ENCODE results near the gene PLPP3.

The PLPP3 gene

DNA sequence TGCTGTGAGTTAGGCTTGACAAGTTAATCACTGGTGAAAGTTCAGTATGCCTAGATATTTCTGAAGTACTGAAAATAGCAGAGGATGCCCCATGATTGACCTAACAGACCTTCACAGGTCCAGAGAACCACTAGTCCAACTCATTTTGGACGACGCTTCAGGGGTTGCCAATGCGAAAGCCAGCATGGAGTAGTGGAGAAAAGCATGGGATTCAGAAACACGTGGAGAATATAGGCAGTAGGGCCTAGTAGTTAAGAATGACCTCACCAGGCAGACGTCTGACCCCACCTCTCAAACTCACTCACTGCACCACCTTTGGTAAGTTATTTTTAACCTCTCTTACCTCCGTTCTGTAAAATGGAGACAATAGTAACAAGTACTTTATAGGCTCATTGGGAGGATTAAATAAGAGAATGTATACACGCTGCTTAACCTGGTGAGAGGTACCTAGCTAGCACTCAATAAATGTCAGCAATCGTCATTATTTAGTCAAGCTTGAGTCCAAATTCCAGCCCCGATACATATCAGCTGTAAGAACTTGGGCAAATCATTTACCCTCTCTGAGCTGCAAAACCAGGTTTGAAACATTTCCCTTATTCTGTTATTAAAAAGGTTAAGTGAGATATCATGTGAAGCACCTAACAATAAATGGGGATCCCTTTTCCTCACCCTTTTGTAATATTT, 13.2 kb downstream of the PLPP3 start:
- Mint-ChIP-seq H3K27ac (no peak overlapping the region), H3K36me3 (ENCODE audit: low read depth) (no peaks in the 10 kb centered on the region), H3K4me3 (no peak overlapping the region), H3K4me1 (no peaks in the 10 kb centered on the region), H3K27me3 (peaks cover 5% of the 10 kb centered on the region), H3K9me3 (no peaks in the 10 kb centered on the region)
- ATAC-seq (no peak), DNase-seq (no peak)

DNA sequence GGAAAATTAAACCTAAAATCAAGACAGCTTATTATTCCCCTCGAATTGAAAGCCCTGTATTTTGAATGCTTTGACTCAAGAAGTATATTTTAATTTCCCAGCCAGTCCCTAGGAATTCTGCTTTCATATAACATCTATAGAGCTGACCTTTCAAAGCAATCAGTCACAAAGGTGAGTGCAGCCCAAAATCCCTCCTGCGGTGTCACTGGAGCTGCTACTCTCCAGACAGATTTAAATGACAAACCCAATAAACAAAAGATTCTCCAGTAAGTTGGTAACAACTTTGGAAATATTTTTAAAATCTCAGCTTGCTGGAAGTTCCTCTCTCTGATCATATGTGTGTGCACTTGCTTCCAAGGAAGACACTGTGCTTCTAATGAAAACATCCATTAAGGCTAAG, 14.7 kb downstream of the PLPP3 start:
- DNase-seq, result no peak
- Mint-ChIP-seq H3K27me3 (peaks cover 4% of the 10 kb centered on the region), H3K36me3 (ENCODE audit: low read depth) (no peaks in the 10 kb centered on the region), H3K4me1 (no peaks in the 10 kb centered on the region), H3K4me3 (no peak overlapping the region), H3K27ac (no peak overlapping the region), H3K9me3 (no peaks in the 10 kb centered on the region)
- no peak for ATAC-seq

DNA sequence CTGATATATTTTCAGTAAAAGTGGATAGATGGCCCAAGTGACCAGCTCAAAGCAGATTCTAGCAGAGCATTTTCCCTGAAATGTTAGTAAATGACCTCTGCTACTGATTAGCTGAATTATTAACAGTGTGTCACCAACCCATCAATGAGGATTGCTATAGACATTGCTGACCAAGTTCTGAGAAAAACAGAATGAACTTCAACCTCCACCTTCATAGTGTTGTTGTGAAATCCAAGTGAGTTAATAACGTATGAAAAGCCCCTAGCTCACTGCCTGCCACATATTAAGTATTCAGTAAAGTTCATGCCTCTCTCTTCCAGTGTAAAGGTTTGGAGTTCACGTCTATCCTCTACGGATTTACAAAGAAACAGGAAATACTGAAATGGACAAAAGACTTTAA, 15.8 kb downstream of the PLPP3 start:
- Mint-ChIP-seq H3K36me3 (ENCODE audit: low read depth) (no peaks in the 10 kb centered on the region), H3K4me3 (no peak overlapping the region), H3K27ac (no peak overlapping the region), H3K4me1 (no peaks in the 10 kb centered on the region), H3K9me3 (no peaks in the 10 kb centered on the region), H3K27me3 (no peaks in the 10 kb centered on the region)
- DNase-seq (no peak), ATAC-seq (no peak)

DNA sequence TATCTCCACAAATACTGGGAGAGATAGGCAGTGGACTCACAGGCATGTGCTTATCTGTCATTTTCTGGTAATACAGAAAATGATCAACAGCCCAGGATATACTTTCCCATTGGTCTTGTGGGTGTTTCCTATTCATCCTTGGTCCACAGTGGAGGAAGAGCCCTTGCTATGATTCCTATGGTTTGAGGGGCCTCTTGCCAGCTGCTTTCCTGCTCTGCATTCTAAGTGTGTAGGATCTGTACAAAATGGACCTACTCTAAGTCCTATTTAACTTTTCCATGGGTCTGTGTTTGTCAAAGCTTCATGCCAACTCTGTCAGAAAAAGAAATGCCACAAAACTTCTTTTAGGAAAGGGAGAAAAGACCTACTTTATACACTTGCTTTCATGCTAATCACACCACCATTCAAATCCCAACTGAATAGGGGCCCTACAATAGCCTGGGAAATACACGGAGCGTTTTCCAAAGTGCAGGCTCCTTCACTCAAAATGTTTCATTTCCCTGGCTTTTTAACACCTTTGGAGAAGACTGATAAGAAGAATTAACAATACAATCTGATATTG, 16.4 kb downstream of the PLPP3 start:
- H3K36me3 Mint-ChIP-seq (ENCODE audit: low read depth), result no peaks in the 10 kb centered on the region
- H3K27me3 Mint-ChIP-seq, result no peaks in the 10 kb centered on the region
- H3K27ac Mint-ChIP-seq, result no peak overlapping the region
- no peaks in the 10 kb centered on the region for H3K9me3 Mint-ChIP-seq
- no peak overlapping the region for H3K4me3 Mint-ChIP-seq
- ATAC-seq (no peak), DNase-seq (no peak)
- H3K4me1 Mint-ChIP-seq, result no peaks in the 10 kb centered on the region

GRCh38 chr1:56561227-56562019, 17.9 kb downstream of the PLPP3 start:
- no peaks in the 10 kb centered on the region for H3K36me3 Mint-ChIP-seq (ENCODE audit: low read depth)
- no peaks in the 10 kb centered on the region for H3K9me3 Mint-ChIP-seq
- H3K27ac Mint-ChIP-seq, result no peak overlapping the region
- ATAC-seq (no peak), DNase-seq (no peak)
- H3K27me3 Mint-ChIP-seq, result no peaks in the 10 kb centered on the region
- no peaks in the 10 kb centered on the region for H3K4me1 Mint-ChIP-seq
- no peak overlapping the region for H3K4me3 Mint-ChIP-seq

DNA sequence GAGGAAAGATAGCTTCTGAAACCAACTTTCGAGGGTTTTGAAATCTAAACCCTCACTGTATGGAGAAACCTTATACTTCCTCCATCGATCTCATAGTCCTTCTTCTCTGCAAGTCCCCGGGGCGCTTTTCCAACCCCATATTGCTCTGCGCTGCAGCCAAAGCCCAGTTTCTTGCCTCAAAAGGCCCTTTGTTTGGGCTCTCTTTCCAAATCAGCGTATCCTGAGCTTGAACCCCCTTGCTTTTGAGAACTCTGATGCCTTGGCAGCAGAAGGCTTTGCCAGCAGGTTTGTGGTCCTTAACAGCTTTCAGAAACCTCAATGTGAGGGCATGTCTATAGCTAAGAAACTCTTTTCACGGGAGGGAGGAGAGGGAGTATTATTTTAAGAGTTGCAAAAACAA, 21.6 kb downstream of the PLPP3 start:
- Mint-ChIP-seq H3K9me3 (no peaks in the 10 kb centered on the region), H3K4me3 (no peak overlapping the region), H3K36me3 (ENCODE audit: low read depth) (no peaks in the 10 kb centered on the region), H3K27me3 (no peaks in the 10 kb centered on the region), H3K4me1 (no peaks in the 10 kb centered on the region), H3K27ac (no peak overlapping the region)
- DNase-seq (no peak), ATAC-seq (no peak)

DNA sequence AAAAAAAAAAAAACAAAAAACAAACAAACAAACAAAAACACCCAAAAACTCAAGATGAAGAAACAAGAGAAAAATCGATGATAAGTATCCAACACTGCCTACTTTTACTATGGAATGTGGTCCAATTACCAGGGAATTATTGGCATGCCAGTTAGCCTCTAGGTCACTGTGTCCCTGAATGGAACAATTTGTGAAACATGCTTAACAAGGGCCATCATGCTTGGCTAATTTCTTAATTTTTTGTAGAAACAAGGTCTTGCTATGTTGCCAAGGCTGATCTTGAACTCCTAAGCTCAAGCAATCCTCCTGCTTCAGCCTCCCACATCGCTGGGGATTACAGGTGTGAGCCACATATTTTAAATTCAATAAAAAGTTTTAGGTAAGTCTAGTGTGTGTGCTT, 23.9 kb downstream of the PLPP3 start:
- Mint-ChIP-seq H3K27me3 (no peaks in the 10 kb centered on the region), H3K4me1 (no peaks in the 10 kb centered on the region), H3K36me3 (ENCODE audit: low read depth) (no peaks in the 10 kb centered on the region), H3K27ac (no peak overlapping the region), H3K4me3 (no peak overlapping the region), H3K9me3 (no peaks in the 10 kb centered on the region)
- DNase-seq (no peak), ATAC-seq (no peak)

- Mint-ChIP-seq H3K9me3 (no peaks in the 10 kb centered on the region), H3K27me3 (no peaks in the 10 kb centered on the region), H3K4me1 (no peaks in the 10 kb centered on the region), H3K27ac (no peak overlapping the region), H3K36me3 (ENCODE audit: low read depth) (no peaks in the 10 kb centered on the region), H3K4me3 (no peak overlapping the region)
- no peak for ATAC-seq
- DNase-seq, result no peak
Measured at GRCh38 chr1:56553046-56553445, 26.3 kb downstream of the PLPP3 start.

DNA sequence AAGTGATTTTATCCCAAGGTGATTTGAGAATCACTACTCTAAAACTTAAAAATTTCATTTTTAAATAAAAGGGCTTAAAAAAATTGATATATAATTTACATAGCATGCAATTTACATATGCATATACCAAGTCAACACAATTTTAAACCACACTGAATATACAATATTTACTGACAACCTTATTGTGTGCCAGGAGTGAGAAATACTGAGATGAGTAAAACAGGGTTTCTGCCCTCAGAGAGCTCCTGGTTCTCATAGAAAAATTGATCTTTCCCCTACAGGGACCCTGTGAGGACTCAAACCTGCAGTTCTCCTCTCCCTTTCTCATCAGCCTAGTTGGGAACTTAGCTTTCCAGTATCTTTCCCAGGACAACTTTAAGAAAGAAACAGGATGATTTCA, 27.0 kb downstream of the PLPP3 start:
- Mint-ChIP-seq H3K27me3 (no peaks in the 10 kb centered on the region), H3K4me3 (no peak overlapping the region), H3K9me3 (no peaks in the 10 kb centered on the region), H3K36me3 (ENCODE audit: low read depth) (no peaks in the 10 kb centered on the region), H3K27ac (no peak overlapping the region), H3K4me1 (no peaks in the 10 kb centered on the region)
- no peak for ATAC-seq
- no peak for DNase-seq

- Mint-ChIP-seq H3K4me1 (no peaks in the 10 kb centered on the region), H3K9me3 (no peaks in the 10 kb centered on the region), H3K27ac (no peak overlapping the region), H3K27me3 (no peaks in the 10 kb centered on the region), H3K4me3 (no peak overlapping the region), H3K36me3 (ENCODE audit: low read depth) (no peaks in the 10 kb centered on the region)
- DNase-seq (no peak), ATAC-seq (no peak)
Measured at GRCh38 chr1:56551691-56552090, 27.7 kb downstream of the PLPP3 start.

DNA sequence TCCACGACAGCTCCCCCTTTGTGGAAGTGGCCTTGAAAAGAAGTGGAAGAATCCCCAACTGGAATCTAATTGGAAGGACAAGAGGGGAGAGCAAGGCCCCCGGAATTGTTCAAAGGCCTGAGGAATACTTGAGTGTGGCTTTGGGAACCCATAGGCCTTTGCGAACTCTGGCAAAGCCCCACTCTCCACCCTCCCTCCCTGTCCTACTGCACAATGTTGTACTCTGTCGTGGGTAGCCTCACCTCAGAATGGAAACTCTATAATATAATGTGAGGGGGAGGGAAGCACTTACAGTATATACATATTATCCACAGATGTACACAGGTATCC, 28.5 kb downstream of the PLPP3 start:
- no peak for ATAC-seq
- no peaks in the 10 kb centered on the region for H3K36me3 Mint-ChIP-seq (ENCODE audit: low read depth)
- no peaks in the 10 kb centered on the region for H3K9me3 Mint-ChIP-seq
- no peak overlapping the region for H3K27ac Mint-ChIP-seq
- no peak for DNase-seq
- H3K27me3 Mint-ChIP-seq, result no peaks in the 10 kb centered on the region
- H3K4me1 Mint-ChIP-seq, result no peaks in the 10 kb centered on the region
- H3K4me3 Mint-ChIP-seq, result no peak overlapping the region

DNA sequence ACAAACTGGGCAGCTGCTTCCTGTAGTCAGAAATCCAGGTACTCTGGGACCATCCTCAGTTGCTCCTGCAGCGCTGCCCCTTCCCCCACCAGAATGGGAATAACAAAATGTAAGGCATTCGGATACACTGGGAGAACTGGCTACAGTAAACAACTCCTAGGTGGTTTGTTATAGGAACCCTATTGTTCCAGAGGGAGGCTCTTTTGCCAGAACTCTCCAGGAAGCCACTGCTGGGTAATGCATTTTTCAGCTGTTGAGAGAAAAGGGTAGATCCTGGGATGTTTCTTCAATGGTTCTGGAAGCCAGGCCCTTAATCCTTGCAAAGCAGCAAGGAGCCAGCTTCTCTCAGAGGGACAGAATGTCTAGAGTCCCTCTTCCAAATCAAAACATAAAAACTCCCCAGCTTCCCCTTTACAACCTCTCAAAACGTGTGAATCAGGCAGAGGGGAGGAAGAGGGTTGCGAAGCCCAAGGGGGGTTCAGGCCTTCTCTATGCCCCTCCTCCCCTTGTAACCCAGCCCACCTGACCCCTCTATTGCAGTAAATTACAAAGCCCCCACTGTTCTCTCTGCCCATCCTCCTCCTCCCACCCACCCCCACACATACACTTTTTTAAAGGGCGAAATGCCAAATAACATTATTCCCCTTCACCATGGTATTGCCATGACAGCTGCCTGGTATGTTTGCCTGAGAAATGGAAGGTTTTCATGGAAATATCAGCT, 29.1 kb downstream of the PLPP3 start:
- Mint-ChIP-seq H3K4me3 (no peak overlapping the region), H3K27ac (no peak overlapping the region), H3K36me3 (ENCODE audit: low read depth) (no peaks in the 10 kb centered on the region), H3K9me3 (no peaks in the 10 kb centered on the region), H3K27me3 (no peaks in the 10 kb centered on the region), H3K4me1 (no peaks in the 10 kb centered on the region)
- DNase-seq (no peak), ATAC-seq (no peak)

DNA sequence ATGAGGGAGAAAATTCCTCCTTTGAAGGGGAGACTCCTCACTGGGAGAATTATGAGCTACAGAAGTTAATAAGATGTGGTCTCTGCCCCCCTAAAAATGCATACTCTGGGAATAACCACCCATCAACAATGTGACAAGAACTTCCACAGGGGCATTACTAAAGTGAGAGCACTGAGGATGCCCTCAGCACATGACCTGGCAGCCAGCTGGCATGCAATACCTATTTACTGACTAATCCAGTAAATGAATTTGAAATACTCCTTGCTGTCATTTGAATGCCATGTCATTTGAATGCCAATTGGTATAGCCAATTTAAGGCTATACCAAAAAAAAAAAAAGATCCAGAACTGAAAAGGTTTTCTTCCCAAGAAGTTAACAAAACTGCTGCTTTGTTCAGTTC, 30.8 kb downstream of the PLPP3 start:
- Mint-ChIP-seq H3K9me3 (no peaks in the 10 kb centered on the region), H3K27ac (no peak overlapping the region), H3K4me1 (no peaks in the 10 kb centered on the region), H3K4me3 (no peak overlapping the region), H3K36me3 (ENCODE audit: low read depth) (no peaks in the 10 kb centered on the region), H3K27me3 (no peaks in the 10 kb centered on the region)
- DNase-seq (no peak), ATAC-seq (no peak)

DNA sequence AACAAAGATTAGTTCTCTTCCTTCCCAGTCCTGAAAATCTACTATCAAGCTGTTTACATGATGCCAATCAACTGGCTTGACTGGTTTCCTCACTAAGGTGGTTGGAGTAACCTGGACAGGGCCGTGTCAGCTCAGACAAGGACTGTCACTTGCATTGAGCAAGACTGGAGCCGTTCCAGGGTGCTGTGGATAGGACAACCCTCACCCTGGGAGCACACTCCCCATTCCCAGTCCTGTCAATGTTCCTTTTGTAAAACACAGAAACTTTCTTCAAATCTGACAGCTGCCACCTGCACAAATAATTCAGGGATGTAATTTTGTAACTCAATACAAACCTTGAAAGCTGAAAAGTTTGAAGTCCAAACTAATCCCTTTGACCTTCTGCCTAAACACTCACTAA, 31.4 kb downstream of the PLPP3 start:
- no peaks in the 10 kb centered on the region for H3K4me1 Mint-ChIP-seq
- no peaks in the 10 kb centered on the region for H3K36me3 Mint-ChIP-seq (ENCODE audit: low read depth)
- ATAC-seq, result no peak
- H3K27ac Mint-ChIP-seq, result no peak overlapping the region
- no peaks in the 10 kb centered on the region for H3K9me3 Mint-ChIP-seq
- no peak overlapping the region for H3K4me3 Mint-ChIP-seq
- no peak for DNase-seq
- H3K27me3 Mint-ChIP-seq, result no peaks in the 10 kb centered on the region

GRCh38 chr1:56547473-56547872, 31.9 kb downstream of the PLPP3 start:
- no peaks in the 10 kb centered on the region for H3K27me3 Mint-ChIP-seq
- no peak overlapping the region for H3K27ac Mint-ChIP-seq
- no peak for DNase-seq
- H3K9me3 Mint-ChIP-seq, result no peaks in the 10 kb centered on the region
- H3K36me3 Mint-ChIP-seq (ENCODE audit: low read depth), result no peaks in the 10 kb centered on the region
- no peaks in the 10 kb centered on the region for H3K4me1 Mint-ChIP-seq
- no peak for ATAC-seq
- no peak overlapping the region for H3K4me3 Mint-ChIP-seq

Data from activated naive CD8-positive, alpha-beta T cell treated with anti-CD3 and anti-CD28 coated beads, Interleukin-2, amount 50 U/mL, for 24 hours (primary cell).